Gastrocnemius medialis (tissue), 4 donors: Measurements from ENCODE around the gene TRIO.

Source experiments
- POLR2A ChIP-seq, 2 donors: fragments of 450-650 bp; IDR thresholded peaks; one replicate each; pipeline ENCODE4 v1.6.1; 2017; ENCODE audit warnings: antibody characterized with exemption in 2 of 2, mild to moderate bottlenecking in 2 of 2, moderate library complexity in 2 of 2
- TF ChIP-seq, protein P1 (sequence below), 5 experiments: fragments of 450-650 bp in 3 of 5; fragments of 200-600 bp in 2 of 5; sonication (generic) in 2 of 5; IDR thresholded peaks in 4 of 5; conservative IDR thresholded peaks in 1 of 5; 1 replicate in 4 of 5; 2 replicates in 1 of 5; pipeline ENCODE4 v1.5.1; 2016 to 2019; ENCODE audit warnings: antibody characterized with exemption in 5 of 5, mild to moderate bottlenecking in 3 of 5, moderate library complexity in 3 of 5

DNA sequence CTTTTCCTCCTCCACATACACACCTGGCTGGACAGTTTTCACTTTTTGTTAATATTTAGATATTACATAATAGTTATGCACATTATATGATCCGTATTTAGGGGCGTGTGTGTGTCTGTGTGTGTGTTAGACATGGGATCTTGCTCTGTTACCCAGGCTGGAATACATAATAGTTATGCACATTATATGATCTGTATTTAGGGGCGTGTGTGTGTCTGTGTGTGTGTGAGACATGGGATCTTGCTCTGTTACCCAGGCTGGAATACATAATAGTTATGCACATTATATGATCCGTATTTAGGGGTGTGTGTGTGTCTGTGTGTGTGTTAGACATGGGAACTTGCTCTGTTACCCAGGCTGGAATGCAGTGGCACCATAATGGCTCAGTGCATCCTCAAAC is 239.5 kb downstream of the TRIO start:
- TF ChIP-seq POLR2A (IDR thresholded peaks at IDR 0.05) = no peak
- TF ChIP-seq, protein P1, sequence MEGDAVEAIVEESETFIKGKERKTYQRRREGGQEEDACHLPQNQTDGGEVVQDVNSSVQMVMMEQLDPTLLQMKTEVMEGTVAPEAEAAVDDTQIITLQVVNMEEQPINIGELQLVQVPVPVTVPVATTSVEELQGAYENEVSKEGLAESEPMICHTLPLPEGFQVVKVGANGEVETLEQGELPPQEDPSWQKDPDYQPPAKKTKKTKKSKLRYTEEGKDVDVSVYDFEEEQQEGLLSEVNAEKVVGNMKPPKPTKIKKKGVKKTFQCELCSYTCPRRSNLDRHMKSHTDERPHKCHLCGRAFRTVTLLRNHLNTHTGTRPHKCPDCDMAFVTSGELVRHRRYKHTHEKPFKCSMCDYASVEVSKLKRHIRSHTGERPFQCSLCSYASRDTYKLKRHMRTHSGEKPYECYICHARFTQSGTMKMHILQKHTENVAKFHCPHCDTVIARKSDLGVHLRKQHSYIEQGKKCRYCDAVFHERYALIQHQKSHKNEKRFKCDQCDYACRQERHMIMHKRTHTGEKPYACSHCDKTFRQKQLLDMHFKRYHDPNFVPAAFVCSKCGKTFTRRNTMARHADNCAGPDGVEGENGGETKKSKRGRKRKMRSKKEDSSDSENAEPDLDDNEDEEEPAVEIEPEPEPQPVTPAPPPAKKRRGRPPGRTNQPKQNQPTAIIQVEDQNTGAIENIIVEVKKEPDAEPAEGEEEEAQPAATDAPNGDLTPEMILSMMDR (IDR thresholded peaks at IDR 0.05 in 4 of 5, conservative IDR thresholded peaks at IDR 0.05 in 1 of 5) = no peak
